Measurements from ENCODE around the gene ARMC12. TPM values are rescaled to one million over a fixed set of nuclear protein-coding genes. Genes with fewer than 3 reads are reported as not detected.

Gene ARMC12
- total and polyA plus RNA-seq, 2 donors from 2014 or later (not counting 2 experiments from before 2014, with no cell fraction given), result 0.14 to 0.15 TPM

Other genes starting within 250 kb of the ARMC12 start
- gene TEAD3, start 240.0 kb upstream of the ARMC12 start, total RNA-seq, result 14.0 and 14.9 TPM in 2 replicates
- gene TEAD3, start 240.0 kb upstream of the ARMC12 start, polyA plus RNA-seq, result 17.1 and 17.2 TPM in 2 replicates
- gene TULP1, start 224.1 kb upstream of the ARMC12 start, total RNA-seq, result not detected in 2 replicates
- gene TULP1, start 224.1 kb upstream of the ARMC12 start, polyA plus RNA-seq, result not detected in 2 replicates
- gene FKBP5, start 48.1 kb upstream of the ARMC12 start, total RNA-seq, result 42.2 and 59.4 TPM in 2 replicates
- 28.1 and 41.8 TPM in 2 replicates for gene FKBP5, start 48.1 kb upstream of the ARMC12 start, polyA plus RNA-seq
- gene CLPSL2, start 39.6 kb downstream of the ARMC12 start, total RNA-seq, result not detected in 2 replicates
- gene CLPSL2, start 39.6 kb downstream of the ARMC12 start, polyA plus RNA-seq, result not detected in 2 replicates
- gene CLPSL1, start 44.0 kb downstream of the ARMC12 start, total RNA-seq, result not detected in 2 replicates
- gene CLPSL1, start 44.0 kb downstream of the ARMC12 start, polyA plus RNA-seq, result not detected in 2 replicates
- gene CLPS, start 60.3 kb downstream of the ARMC12 start, total RNA-seq, result not detected in 2 replicates
- gene CLPS, start 60.3 kb downstream of the ARMC12 start, polyA plus RNA-seq, result not detected in 2 replicates
- gene LHFPL5, start 68.3 kb downstream of the ARMC12 start, total RNA-seq, result not detected in 2 replicates
- gene LHFPL5, start 68.3 kb downstream of the ARMC12 start, polyA plus RNA-seq, result not detected in 2 replicates
- 68.5 and 74.7 TPM in 2 replicates for gene SRPK1, start 184.1 kb downstream of the ARMC12 start, total RNA-seq
- 21.5 and 27.0 TPM in 2 replicates for gene SRPK1, start 184.1 kb downstream of the ARMC12 start, polyA plus RNA-seq

Data from foreskin keratinocyte (primary cell).